ENCODE measurements around the gene MRPS16. TPM values are rescaled to one million over a fixed set of nuclear protein-coding genes. Genes with fewer than 3 reads are reported as not detected.

The MRPS16 gene
- total RNA-seq, 1 experiment from 2014 or later: 275 TPM

GRCh38 chr10:73234695-73235094 is 17.7 kb downstream of the MRPS16 start:
- no peaks in the 10 kb centered on the region for H3K79me2 ChIP-seq (ENCODE audit: low read length)
- H2AFZ ChIP-seq (ENCODE audit: low read length): no peak overlapping the region
- POLR2A ChIA-PET (ENCODE audit: unreplicated experiment): interaction anchor here (0.5 to 0.8 kb wide), 2 partner anchors 12 to 140 kb away, joined by 5 to 13 read pairs; partner anchors contain the start of gene DNAJC9
- no peaks in the 10 kb centered on the region for H3K27me3 ChIP-seq (ENCODE audit: low read length)
- H3F3A ChIP-seq (ENCODE audit: low read length, unreplicated experiment): no peaks in the 10 kb centered on the region
- no TSS peak for BruUV-seq (replicated peaks)
- no peaks in the 10 kb centered on the region for H4K20me1 ChIP-seq (ENCODE audit: low read length)
- no peak overlapping the region for H3K4me3 ChIP-seq (ENCODE audit: low read length)
- no peaks in the 10 kb centered on the region for H3K9me3 ChIP-seq (ENCODE audit: low read length)
- DNase-seq: no peak
- no peak overlapping the region for H3K4me2 ChIP-seq (ENCODE audit: low read length)
- H3K36me3 ChIP-seq (ENCODE audit: low read depth, low read length): peaks cover 79% of the 10 kb centered on the region
- CTCF ChIA-PET: interaction anchor here (1.7 kb wide), 1 partner anchor 12 kb away, joined by 5 read pairs; the partner anchor contains the start of gene DNAJC9
- no peaks in the 10 kb centered on the region for H3K4me1 ChIP-seq (ENCODE audit: insufficient read depth, low read length)
- intact Hi-C loops (cut with micrococcal nuclease): no loop called here
- no peak overlapping the region for H3K27ac ChIP-seq (ENCODE audit: low read length)
- ATAC-seq: no peak; the same call in 1 of the 2 replicates
- TF ChIP-seq, protein P1, sequence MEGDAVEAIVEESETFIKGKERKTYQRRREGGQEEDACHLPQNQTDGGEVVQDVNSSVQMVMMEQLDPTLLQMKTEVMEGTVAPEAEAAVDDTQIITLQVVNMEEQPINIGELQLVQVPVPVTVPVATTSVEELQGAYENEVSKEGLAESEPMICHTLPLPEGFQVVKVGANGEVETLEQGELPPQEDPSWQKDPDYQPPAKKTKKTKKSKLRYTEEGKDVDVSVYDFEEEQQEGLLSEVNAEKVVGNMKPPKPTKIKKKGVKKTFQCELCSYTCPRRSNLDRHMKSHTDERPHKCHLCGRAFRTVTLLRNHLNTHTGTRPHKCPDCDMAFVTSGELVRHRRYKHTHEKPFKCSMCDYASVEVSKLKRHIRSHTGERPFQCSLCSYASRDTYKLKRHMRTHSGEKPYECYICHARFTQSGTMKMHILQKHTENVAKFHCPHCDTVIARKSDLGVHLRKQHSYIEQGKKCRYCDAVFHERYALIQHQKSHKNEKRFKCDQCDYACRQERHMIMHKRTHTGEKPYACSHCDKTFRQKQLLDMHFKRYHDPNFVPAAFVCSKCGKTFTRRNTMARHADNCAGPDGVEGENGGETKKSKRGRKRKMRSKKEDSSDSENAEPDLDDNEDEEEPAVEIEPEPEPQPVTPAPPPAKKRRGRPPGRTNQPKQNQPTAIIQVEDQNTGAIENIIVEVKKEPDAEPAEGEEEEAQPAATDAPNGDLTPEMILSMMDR (conservative IDR thresholded peaks at IDR 0.05; ENCODE audit: low read depth, low read length): no peak
- TF ChIP-seq EZH2 (IDR thresholded peaks at IDR 0.05; ENCODE audit: low read length, unreplicated experiment): no peak
- TF ChIP-seq EZH2phosphoT487 (IDR thresholded peaks at IDR 0.05; ENCODE audit: borderline replicate concordance, low read length): no peak
- no peak overlapping the region for H3K9ac ChIP-seq (ENCODE audit: low read length)
- no peaks in the 10 kb centered on the region for H3K9me2 ChIP-seq (replicated peaks; ENCODE audit: low read length)

GRCh38 chr10:73233883-73234282 is 18.6 kb downstream of the MRPS16 start:
- H3K27me3 ChIP-seq (ENCODE audit: low read length): no peaks in the 10 kb centered on the region
- DNase-seq (no peak), ATAC-seq (no peak)
- no TSS peak for BruUV-seq (replicated peaks)
- no peaks in the 10 kb centered on the region for H3K79me2 ChIP-seq (ENCODE audit: low read length)
- no peak overlapping the region for H3K4me2 ChIP-seq (ENCODE audit: low read length)
- no peaks in the 10 kb centered on the region for H4K20me1 ChIP-seq (ENCODE audit: low read length)
- TF ChIP-seq, protein P1 (conservative IDR thresholded peaks at IDR 0.05; ENCODE audit: low read depth, low read length): no peak
- no peak for TF ChIP-seq EZH2 (IDR thresholded peaks at IDR 0.05; ENCODE audit: low read length, unreplicated experiment)
- no peak for TF ChIP-seq EZH2phosphoT487 (IDR thresholded peaks at IDR 0.05; ENCODE audit: borderline replicate concordance, low read length)
- no peaks in the 10 kb centered on the region for H3K4me1 ChIP-seq (ENCODE audit: insufficient read depth, low read length)
- no peak overlapping the region for H3K27ac ChIP-seq (ENCODE audit: low read length)
- intact Hi-C loops (cut with micrococcal nuclease): no loop called here
- H3K9me2 ChIP-seq (replicated peaks; ENCODE audit: low read length): no peaks in the 10 kb centered on the region
- H3F3A ChIP-seq (ENCODE audit: low read length, unreplicated experiment): no peaks in the 10 kb centered on the region
- no peak overlapping the region for H3K4me3 ChIP-seq (ENCODE audit: low read length)
- ChIA-PET POLR2A (ENCODE audit: unreplicated experiment) (interaction anchor here (0.5 to 0.6 kb wide), 2 partner anchors 66 to 139 kb away, joined by 4 to 13 read pairs; partner anchors contain the start of gene FAM149B1), CTCF (interaction anchor here (1.5 to 1.7 kb wide), 2 partner anchors 13 to 137 kb away, joined by 3 to 5 read pairs; partner anchors contain the start of genes DNAJC9 and P4HA1)
- no peaks in the 10 kb centered on the region for H3K9me3 ChIP-seq (ENCODE audit: low read length)
- H2AFZ ChIP-seq (ENCODE audit: low read length): no peak overlapping the region
- H3K36me3 ChIP-seq (ENCODE audit: low read depth, low read length): peaks cover 71% of the 10 kb centered on the region
- no peak overlapping the region for H3K9ac ChIP-seq (ENCODE audit: low read length)

DNA sequence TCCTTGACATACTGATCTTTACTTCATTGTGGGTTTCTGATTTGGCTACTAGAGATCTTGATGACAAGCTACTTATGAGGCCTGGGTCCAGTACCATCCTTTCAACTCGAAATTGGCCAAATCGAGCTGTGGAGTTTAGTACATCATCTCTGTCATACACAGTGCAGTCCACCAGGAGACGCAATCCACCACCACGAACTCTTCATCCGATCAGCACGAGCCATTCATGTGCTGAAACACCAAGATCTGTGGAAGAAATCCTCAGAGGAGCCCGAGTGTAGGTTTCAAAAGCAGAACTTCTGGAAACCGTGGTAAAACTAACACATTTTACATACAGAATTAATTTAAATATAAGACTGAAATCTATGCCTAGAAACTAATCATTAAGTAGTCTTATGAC is 19.6 kb downstream of the MRPS16 start:
- TF ChIP-seq, protein P1 (conservative IDR thresholded peaks at IDR 0.05; ENCODE audit: low read depth, low read length): peak; percentile 79
- TF ChIP-seq EZH2 (IDR thresholded peaks at IDR 0.05; ENCODE audit: low read length, unreplicated experiment): no peak
- no peaks in the 10 kb centered on the region for H3K27me3 ChIP-seq (ENCODE audit: low read length)
- H3K27ac ChIP-seq (ENCODE audit: low read length): no peak overlapping the region
- POLR2A ChIA-PET (ENCODE audit: unreplicated experiment): no interaction called here
- no peaks in the 10 kb centered on the region for H3F3A ChIP-seq (ENCODE audit: low read length, unreplicated experiment)
- H3K9ac ChIP-seq (ENCODE audit: low read length): no peak overlapping the region
- no peaks in the 10 kb centered on the region for H3K4me1 ChIP-seq (ENCODE audit: insufficient read depth, low read length)
- H3K4me3 ChIP-seq (ENCODE audit: low read length): no peak overlapping the region
- intact Hi-C loops (cut with micrococcal nuclease): no loop called here
- no TSS peak for BruUV-seq (replicated peaks)
- H3K79me2 ChIP-seq (ENCODE audit: low read length): no peaks in the 10 kb centered on the region
- peak; percentile 57 for DNase-seq
- H3K9me3 ChIP-seq (ENCODE audit: low read length): no peaks in the 10 kb centered on the region
- no peak overlapping the region for H2AFZ ChIP-seq (ENCODE audit: low read length)
- H3K4me2 ChIP-seq (ENCODE audit: low read length): no peak overlapping the region
- peaks cover 63% of the 10 kb centered on the region for H3K36me3 ChIP-seq (ENCODE audit: low read depth, low read length)
- no peaks in the 10 kb centered on the region for H4K20me1 ChIP-seq (ENCODE audit: low read length)
- CTCF ChIA-PET: interaction anchor here (1.5 kb wide), 1 partner anchor 136 kb away, joined by 3 read pairs; the partner anchor contains the start of gene P4HA1
- peak; percentile 23; the same call in 1 of the 2 replicates for ATAC-seq
- H3K9me2 ChIP-seq (replicated peaks; ENCODE audit: low read length): no peaks in the 10 kb centered on the region
